Stimulated activated CD4-positive, alpha-beta T cell treated with anti-CD3 and anti-CD28 coated beads, Interleukin-1b, Interleukin-23, amount 100 ng/mL, for 24 hours (primary cell): ENCODE data around the gene FAM131A.

Experiments used
- DNase-seq, 4 experiments: peaks; one replicate each; pipeline ENCODE4 v3.0.0-alpha.2; 2020; ENCODE audit warnings: low read depth in 4 of 4, low spot score in 1 of 4

FAM131A gene

DNA sequence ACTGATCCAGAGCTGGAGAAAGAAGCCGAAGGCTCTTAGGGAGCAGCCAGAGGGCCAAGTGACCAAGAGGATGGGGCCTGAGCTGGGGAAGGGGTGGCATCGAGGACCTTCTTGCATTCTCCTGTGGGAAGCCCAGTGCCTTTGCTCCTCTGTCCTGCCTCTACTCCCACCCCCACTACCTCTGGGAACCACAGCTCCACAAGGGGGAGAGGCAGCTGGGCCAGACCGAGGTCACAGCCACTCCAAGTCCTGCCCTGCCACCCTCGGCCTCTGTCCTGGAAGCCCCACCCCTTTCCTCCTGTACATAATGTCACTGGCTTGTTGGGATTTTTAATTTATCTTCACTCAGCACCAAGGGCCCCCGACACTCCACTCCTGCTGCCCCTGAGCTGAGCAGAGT lies 52.0 kb downstream of the FAM131A start:
- no peak for DNase-seq

- DNase-seq, result no peak
These were observed 52.6 kb downstream of the FAM131A start for GRCh38 chr3:184389935-184390528.

DNA sequence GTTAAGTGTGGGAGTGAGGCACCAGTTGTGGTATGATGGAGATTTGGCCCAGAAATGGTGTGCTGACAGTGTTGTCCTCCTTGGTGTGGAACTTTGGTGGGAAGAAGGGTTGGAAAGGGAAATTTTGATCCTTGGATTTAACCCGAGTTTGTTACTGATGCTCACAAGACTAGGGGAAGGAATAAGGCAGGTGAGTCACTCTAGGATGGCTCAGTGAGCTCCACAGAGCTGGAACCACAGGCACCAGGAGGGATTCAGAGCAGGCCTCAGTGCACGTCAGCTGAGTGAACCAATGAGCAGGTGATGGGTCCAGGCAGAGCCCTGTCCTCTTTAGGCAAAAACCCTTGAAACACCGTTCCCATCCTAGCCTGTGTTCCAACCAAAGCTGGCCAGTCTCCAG lies 53.9 kb downstream of the FAM131A start:
- DNase-seq, result no peak

GRCh38 chr3:184395320-184395660 lies 57.9 kb downstream of the FAM131A start:
- DNase-seq, result no peak
